GM12874 (cell line): ENCODE data around the gene MRPS21.

Experiments
- CTCF ChIP-seq: IDR thresholded peaks from 2 replicates; pipeline ENCODE4 v1.5.1; 2011; ENCODE audit warnings: low read depth, mild to moderate bottlenecking, control low read depth, low read length, moderate library complexity; ENCODE audit not compliant: insufficient read depth

The MRPS21 gene

GRCh38 chr1:150352866-150353265 lies 59.2 kb downstream of the MRPS21 start:
- TF ChIP-seq CTCF: no peak
